GM12865 (cell line): ENCODE results near the gene CYBRD1.
"Not testable (repeated sequence)": the region's sequence is repeated elsewhere in the genome, so short reads cannot be mapped to it uniquely, and the experiment has no call there.

ENCODE experiments used
- DNase-seq: peaks from one replicate; pipeline ENCODE4 v3.0.0; 2010; ENCODE audit warnings: low read depth
- H3K4me3 ChIP-seq: 2 replicates; pipeline ENCODE4 v1.5.1; 2011; ENCODE audit warnings: mild to moderate bottlenecking, low read depth, low read length, control low read depth
- TF ChIP-seq, protein P1 (sequence below): IDR thresholded peaks from 2 replicates; pipeline ENCODE4 v1.5.1; 2011; ENCODE audit warnings: low read length, control low read depth, low read depth, inconsistent platforms; ENCODE audit not compliant: insufficient read depth; ENCODE audit errors: missing control alignments

Gene CYBRD1

DNA sequence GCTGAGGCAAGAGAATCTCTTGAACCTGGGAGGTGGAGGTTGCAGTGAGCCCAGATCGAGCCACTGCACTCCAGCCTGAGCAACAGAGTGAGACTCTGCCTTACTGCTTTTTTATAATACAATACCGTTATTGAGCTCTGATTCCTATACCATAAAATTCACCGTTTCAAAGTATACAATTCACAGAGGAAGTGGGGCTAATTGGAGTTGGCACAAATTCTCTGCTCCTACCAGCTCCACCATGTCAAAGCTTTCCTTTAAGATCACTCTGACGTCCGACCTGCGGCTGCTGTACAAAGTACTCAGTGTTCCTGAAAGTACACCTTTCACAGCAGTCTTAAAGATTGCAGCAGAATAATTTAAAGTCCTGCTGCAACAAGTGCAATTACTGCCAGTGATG, 29.6 kb upstream of the CYBRD1 start:
- H3K4me3 ChIP-seq = no peak overlapping the region
- TF ChIP-seq, protein P1, sequence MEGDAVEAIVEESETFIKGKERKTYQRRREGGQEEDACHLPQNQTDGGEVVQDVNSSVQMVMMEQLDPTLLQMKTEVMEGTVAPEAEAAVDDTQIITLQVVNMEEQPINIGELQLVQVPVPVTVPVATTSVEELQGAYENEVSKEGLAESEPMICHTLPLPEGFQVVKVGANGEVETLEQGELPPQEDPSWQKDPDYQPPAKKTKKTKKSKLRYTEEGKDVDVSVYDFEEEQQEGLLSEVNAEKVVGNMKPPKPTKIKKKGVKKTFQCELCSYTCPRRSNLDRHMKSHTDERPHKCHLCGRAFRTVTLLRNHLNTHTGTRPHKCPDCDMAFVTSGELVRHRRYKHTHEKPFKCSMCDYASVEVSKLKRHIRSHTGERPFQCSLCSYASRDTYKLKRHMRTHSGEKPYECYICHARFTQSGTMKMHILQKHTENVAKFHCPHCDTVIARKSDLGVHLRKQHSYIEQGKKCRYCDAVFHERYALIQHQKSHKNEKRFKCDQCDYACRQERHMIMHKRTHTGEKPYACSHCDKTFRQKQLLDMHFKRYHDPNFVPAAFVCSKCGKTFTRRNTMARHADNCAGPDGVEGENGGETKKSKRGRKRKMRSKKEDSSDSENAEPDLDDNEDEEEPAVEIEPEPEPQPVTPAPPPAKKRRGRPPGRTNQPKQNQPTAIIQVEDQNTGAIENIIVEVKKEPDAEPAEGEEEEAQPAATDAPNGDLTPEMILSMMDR = no peak
- DNase-seq = no peak

DNA sequence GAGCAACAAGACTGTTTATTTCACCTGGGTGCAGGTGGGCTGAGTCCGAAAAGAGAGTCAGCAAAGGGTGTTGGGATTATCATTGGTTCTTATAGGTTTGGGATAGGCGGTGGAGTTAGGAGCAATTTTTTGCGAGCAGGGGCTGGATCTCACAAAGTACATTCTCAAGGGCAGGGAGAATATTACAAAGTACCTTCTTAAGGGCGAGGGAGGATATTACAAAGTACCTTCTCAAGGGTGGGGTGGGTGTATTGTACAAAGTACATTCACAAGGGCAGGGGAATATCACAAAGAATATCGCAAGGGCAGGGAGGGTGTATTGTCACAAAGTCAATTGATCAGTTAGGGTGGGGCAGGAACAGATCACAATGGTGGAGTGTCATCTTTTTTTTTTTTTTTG, 24.6 kb upstream of the CYBRD1 start:
- H3K4me3 ChIP-seq, DNase-seq: not testable (repeated sequence)

DNA sequence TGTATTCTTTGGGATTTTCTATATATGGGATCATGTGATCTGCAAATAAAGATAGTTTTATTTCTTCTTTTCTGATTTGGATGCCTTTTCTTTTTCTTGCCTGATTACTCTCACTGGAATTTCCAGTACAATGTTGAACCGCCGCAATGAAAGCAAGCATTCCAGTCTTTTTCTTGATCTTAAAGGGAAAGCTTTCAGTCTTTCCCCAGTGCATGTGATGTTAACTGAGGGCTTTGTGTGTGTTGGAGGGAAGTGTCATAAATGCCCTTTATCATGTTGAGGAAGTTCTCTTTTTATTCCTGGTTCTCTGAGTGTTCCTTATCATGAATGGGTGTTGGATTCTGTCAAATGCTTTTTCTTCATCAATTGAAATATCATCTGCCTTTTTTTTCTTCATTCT, 16.9 kb upstream of the CYBRD1 start:
- no peak overlapping the region for H3K4me3 ChIP-seq
- no peak for DNase-seq
- TF ChIP-seq, protein P1 = no peak

DNA sequence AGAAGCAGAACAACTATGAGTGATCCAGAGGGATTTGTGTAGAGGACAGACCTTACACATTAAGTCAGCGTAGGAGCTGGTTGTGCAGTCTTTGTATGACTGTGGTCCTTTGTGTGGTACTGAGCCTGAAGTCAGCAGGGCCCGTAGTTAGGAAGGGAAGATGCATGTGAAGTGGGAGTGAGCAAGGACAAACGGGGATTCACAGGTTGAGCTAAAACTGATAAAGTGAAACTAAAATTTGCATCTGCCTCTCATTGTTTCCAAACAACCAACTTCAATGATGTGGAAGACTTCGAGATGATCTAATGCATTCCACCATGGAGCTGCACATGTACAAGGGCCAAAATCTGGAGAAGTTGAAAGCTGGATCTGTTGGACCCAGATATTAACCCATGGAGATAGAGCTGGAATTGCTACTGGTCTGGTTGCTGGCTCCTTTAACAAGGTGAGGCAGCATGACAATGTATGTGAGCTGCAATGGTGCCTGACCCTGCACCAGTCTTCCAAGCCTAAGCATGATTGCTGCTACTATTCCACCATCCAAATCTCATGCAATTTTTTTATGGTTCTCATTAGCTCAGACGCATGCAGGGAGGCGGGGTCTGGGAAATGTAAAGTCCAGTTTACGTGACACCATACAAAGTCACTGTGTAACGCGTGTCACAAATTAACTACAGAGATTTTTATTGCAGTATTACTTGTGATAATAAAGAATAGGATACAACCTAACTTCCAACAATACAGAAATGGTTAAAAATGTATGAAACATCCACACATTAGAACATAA, 12.1 kb upstream of the CYBRD1 start:
- TF ChIP-seq, protein P1 = no peak
- DNase-seq = peak; percentile 77

DNA sequence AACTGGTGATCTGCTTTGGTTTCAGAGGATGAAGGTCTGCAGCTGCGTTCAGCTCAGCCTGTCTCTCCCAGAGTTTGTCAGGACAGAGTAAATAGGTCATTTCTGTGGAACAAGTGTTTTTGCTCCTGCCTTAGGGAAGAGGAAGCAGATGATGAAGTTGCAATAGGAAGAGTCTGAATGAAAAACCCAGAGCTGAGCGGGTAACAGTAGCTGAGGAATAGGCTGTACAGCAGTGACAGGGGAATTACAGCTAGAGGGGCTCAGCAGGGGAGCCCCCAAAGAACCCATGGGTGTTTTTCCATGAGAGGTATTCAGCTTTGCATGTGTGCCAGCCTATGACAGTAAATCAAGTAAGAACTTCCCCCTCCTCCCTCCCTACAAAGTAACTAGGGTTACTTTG, 10.3 kb upstream of the CYBRD1 start:
- TF ChIP-seq, protein P1 = no peak
- no peak overlapping the region for H3K4me3 ChIP-seq
- no peak for DNase-seq

More for the DNA sequence above, 12.1 kb upstream of the CYBRD1 start:
- peak overlapping the region; percentile 13; the same call in 1 of the 2 replicates for H3K4me3 ChIP-seq

DNA sequence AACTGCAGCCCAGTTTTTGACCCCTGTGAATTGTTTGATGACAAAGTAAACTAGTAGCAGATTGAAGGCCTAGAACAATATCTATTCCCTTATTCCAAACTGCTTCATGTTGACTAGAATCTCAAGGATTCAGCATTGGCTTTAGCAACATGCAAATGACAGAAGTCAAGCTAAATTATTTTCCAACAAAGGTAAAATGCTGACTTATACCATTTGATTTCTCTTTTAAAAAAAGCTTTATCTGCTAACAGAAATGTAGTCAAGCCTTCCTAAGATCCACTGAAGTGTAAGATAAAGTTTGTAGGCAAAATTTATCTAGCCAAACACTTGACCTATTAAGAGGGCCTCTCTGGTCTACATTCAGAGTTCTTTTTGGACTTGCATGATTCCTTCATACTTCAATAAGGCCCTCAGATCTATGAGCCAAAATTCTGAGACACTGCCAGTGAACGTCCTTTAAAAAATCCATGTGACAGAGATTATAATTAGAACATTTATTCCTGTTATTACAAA, 9.5 kb upstream of the CYBRD1 start:
- no peak overlapping the region for H3K4me3 ChIP-seq
- no peak for DNase-seq
- TF ChIP-seq, protein P1 = no peak

DNA sequence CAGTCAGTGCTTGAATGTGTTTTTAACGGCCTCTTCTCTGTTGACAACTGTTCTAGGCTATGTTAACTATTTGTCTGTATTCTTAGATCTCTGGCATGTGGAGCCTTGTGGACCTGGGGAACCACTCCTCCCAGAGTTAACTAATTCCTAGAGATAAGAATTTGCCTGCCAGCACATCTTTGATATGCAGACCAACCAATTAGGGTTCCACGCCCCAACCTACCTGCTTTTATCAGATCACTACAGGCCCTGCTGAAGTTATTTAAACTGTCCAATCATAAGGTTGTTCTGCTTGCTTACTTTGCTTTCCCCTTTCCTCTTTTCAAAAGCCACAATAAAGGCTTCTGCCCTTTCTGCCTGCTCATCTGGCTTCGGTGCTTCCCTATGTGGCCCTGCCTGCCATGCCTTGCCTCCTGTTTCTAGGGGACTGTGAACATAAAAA, 8.5 kb upstream of the CYBRD1 start:
- TF ChIP-seq, protein P1 = no peak
- no peak overlapping the region for H3K4me3 ChIP-seq
- peak; percentile 66 for DNase-seq
